Kidney (tissue), 14 donors: Measurements from ENCODE around the gene NKPD1. TPM values are rescaled to one million over a fixed set of nuclear protein-coding genes. Genes with fewer than 3 reads are reported as not detected.

Experiments
- DNase-seq, 5 donors: peaks; one replicate each; pipeline ENCODE4 v3.0.0-alpha.2; 2013 to 2020
- FAIRE-seq: peaks from 2 replicates; lab custom pipeline; 2012; peaks lifted over from hg19 to GRCh38; lab: Jason Lieb, UNC
- H3K27ac ChIP-seq, 2 donors: one replicate each; pipeline ENCODE4 v1.7.0; 2013; ENCODE audit warnings: low read depth in 2 of 2, low read length in 2 of 2, inconsistent platforms in 1 of 2
- H3K27me3 ChIP-seq: one replicate; pipeline ENCODE4 v1.7.1; 2013; ENCODE audit warnings: low read length, inconsistent platforms; ENCODE audit not compliant: control insufficient read depth, insufficient read depth
- H3K36me3 ChIP-seq, 3 donors: one replicate each; pipeline versions ENCODE4 v1.7.0 to v1.7.1; 2013; ENCODE audit warnings: low read length in 3 of 3, control low read depth in 1 of 3, inconsistent platforms in 1 of 3; ENCODE audit not compliant: insufficient read depth in 3 of 3, control insufficient read depth in 2 of 3
- H3K4me1 ChIP-seq, 3 donors: one replicate each; pipeline versions ENCODE4 v1.7.0 to v1.7.1; 2013; ENCODE audit warnings: low read length in 3 of 3, inconsistent platforms in 1 of 3, low read depth in 1 of 3; ENCODE audit not compliant: control insufficient read depth in 2 of 3, insufficient read depth in 2 of 3
- H3K4me3 ChIP-seq, 3 donors: one replicate each; pipeline versions ENCODE4 v1.7.0 to v1.8.1; 2013; ENCODE audit warnings: low read length in 3 of 3, control low read depth in 1 of 3, inconsistent platforms in 1 of 3
- H3K9ac ChIP-seq, 3 donors: one replicate each; pipeline versions ENCODE4 v1.7.0 to v1.7.1; 2013; ENCODE audit warnings: low read length in 3 of 3, control low read depth in 1 of 3, inconsistent platforms in 1 of 3
- H3K9me3 ChIP-seq, 3 donors: one replicate each; pipeline versions ENCODE4 v1.7.0 to v1.7.1; 2013; ENCODE audit warnings: low read length in 3 of 3, control low read depth in 1 of 3, inconsistent platforms in 1 of 3; ENCODE audit not compliant: control insufficient read depth in 2 of 3, insufficient read depth in 1 of 3
- intact Hi-C: fragments of 100-400 bp; cut with DNase I; formaldehyde crosslinking; loops from one replicate; pipeline ENCODE4 v1.11.1; 2022
- polyA plus RNA-seq: library from polyadenylated mRNA; stranded (reverse); fragments of 350-450 nt; fragmentation: Illumina TruSeq; extraction: RNeasy Lipid Tissue Mini Kit (QIAGEN cat#74804); gene quantifications from one replicate; pipeline ENCODE4 v1.2.3, GENCODE V29; 2014; ENCODE audit warnings: low read depth, low replicate concordance; ENCODE audit not compliant: insufficient read depth
- total RNA-seq: library from RNA; stranded (reverse); fragmentation: NEBNext Ultra II Directional; extraction: Animal tissue kit (Norgen Biotek cat#: 25700); gene quantifications from one replicate; pipeline ENCODE4 v1.2.1, GENCODE V29; 2021
- TF ChIP-seq, protein P1 (sequence below): IDR thresholded peaks from 3 replicates; pipeline ENCODE4 v1.5.1; 2012; ENCODE audit warnings: mild to moderate bottlenecking, moderate library complexity, borderline replicate concordance; ENCODE audit not compliant: insufficient read depth; ENCODE audit errors: extremely low read depth
- donor health status: control.
- donor health status: control.
- donor health status: control.
- donor health status: control.
- donor health status: control.
- donor health status: DM: yes; HTN: yes; CAD: no.
- donor health status: Normal renal cell carcinoma (clear cell type).

The NKPD1 gene
- total and polyA plus RNA-seq, 2 donors from 2014 or later = 0.09 TPM; not detected in 1

DNA sequence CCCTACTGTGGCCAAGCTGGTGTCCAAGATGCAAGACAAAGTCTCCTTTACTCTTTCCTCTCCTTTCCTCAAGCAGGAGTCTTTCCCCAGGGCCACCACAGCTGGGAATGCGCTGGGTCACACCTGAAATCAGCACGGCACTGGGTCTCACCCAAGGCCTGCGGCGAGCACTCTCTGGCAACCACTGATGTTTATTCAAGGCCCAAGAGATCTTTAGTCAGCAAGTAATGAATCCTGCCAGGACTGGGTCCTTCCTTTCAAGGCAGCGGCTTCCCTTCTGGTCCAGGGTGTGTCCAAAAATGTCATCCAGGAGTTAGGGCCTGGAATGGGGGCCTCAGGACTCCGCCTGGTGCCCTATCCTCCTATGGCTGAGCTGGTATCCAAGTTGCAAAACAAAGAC is 41.9 kb upstream of the NKPD1 start:
- Histone ChIP-seq H3K9ac (no peak overlapping the region), H3K36me3 (no peaks in the 10 kb centered on the region), H3K27ac (no peak overlapping the region), H3K4me3 (no peak overlapping the region), H3K27me3 (no peaks in the 10 kb centered on the region), H3K9me3 (no peaks in the 10 kb centered on the region), H3K4me1 (no peaks in the 10 kb centered on the region)
- DNase-seq (no peak), FAIRE-seq (no peak)
- intact Hi-C loops = no loop called here
- TF ChIP-seq, protein P1, sequence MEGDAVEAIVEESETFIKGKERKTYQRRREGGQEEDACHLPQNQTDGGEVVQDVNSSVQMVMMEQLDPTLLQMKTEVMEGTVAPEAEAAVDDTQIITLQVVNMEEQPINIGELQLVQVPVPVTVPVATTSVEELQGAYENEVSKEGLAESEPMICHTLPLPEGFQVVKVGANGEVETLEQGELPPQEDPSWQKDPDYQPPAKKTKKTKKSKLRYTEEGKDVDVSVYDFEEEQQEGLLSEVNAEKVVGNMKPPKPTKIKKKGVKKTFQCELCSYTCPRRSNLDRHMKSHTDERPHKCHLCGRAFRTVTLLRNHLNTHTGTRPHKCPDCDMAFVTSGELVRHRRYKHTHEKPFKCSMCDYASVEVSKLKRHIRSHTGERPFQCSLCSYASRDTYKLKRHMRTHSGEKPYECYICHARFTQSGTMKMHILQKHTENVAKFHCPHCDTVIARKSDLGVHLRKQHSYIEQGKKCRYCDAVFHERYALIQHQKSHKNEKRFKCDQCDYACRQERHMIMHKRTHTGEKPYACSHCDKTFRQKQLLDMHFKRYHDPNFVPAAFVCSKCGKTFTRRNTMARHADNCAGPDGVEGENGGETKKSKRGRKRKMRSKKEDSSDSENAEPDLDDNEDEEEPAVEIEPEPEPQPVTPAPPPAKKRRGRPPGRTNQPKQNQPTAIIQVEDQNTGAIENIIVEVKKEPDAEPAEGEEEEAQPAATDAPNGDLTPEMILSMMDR = no peak

DNA sequence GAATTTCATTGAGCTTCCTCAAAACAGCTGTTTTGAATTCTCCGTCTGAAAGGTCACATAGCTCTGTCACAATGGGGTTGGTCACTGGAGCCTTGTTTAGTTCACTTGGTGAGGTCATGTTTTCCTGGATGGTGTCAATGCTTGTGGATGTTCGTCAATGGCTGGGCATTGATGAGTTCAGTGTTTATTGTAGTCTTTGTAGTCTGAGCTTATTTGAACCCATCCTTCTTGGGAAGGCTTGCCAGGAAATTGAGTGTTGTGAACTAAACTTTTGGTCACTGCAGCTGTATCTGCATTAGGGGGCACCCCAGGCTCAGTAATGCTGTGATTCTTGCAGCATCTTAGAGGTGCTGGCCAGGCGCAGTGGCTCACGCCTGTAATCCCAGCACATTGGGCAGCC is 39.8 kb upstream of the NKPD1 start:
- intact Hi-C loops = no loop called here
- Histone ChIP-seq H3K36me3 (no peaks in the 10 kb centered on the region), H3K27me3 (no peaks in the 10 kb centered on the region), H3K9ac (no peak overlapping the region), H3K27ac (no peak overlapping the region), H3K9me3 (no peaks in the 10 kb centered on the region), H3K4me3 (no peak overlapping the region), H3K4me1 (no peaks in the 10 kb centered on the region)
- peak in 4 of 5 donors; percentile 63 to 79 (median 66) for DNase-seq
- TF ChIP-seq, protein P1 = peak; percentile 33
- no peak for FAIRE-seq

DNA sequence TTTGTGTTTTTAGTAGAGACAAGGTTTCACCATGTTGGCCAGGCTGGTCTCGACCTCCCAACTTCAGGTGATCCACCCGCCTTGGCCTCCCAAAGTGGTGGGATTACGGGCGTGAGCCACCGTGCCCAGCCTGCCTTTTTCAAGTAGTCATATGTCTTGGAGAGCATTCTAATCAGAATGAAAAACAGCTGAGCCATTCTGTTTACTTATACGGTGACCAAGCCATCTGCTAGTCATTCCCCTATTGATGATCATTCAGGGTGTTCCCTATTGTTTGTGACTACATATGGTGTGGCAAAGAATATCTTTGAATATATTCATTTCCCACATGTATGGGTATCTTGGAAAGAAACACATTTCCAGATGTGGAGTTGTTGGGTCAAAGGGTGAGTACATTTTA is 35.0 kb upstream of the NKPD1 start:
- intact Hi-C loops = no loop called here
- Histone ChIP-seq H3K27me3 (no peaks in the 10 kb centered on the region), H3K9ac (no peak overlapping the region), H3K27ac (no peak overlapping the region), H3K4me3 (no peak overlapping the region), H3K9me3 (no peaks in the 10 kb centered on the region), H3K36me3 (no peaks in the 10 kb centered on the region), H3K4me1 (no peaks in the 10 kb centered on the region)
- TF ChIP-seq, protein P1 = no peak
- FAIRE-seq (no peak), DNase-seq (no peak)

DNA sequence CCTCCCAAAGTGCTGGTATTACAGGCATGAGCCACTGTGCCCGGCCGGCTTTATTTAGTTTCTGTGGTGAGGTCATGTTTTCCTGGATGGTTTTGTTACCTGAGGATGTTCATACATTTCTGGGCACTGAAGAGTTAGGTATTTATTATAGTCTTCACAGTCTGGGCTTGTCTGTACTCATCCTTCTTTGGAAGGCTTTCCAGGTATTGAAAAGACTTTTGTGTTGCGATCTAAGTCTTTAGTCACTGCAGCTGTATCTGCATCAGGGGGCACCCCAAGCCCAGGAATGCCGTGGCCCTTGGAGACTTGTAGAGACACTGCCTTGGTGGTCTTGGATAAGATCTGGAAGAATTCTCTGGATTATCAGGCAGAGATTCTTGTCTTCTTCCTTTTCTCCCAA is 30.6 kb upstream of the NKPD1 start:
- no peak overlapping the region for H3K27ac ChIP-seq

More for the DNA sequence above, 30.6 kb upstream of the NKPD1 start:
- Histone ChIP-seq H3K9me3 (no peaks in the 10 kb centered on the region), H3K4me1 (peaks cover 0 to 2% (median 0%) of the 10 kb centered on the region in 3 donors), H3K36me3 (no peaks in the 10 kb centered on the region), H3K9ac (no peak overlapping the region), H3K4me3 (no peak overlapping the region), H3K27me3 (no peaks in the 10 kb centered on the region)
- TF ChIP-seq, protein P1 = no peak
- no peak for FAIRE-seq
- intact Hi-C loops = no loop called here
- no peak for DNase-seq
